Measurements from ENCODE around the gene CLCN7. TPM values are rescaled to one million over a fixed set of nuclear protein-coding genes. Genes with fewer than 3 reads are reported as not detected.

The CLCN7 gene
- total RNA-seq, 1 experiment from 2014 or later, result 15.6 TPM

- no peak for DNase-seq (ENCODE audit: low read depth)
These were observed 9.8 kb downstream of the CLCN7 start for GRCh38 chr16:1464894-1465566.

- no peak for DNase-seq (ENCODE audit: low read depth)
These were observed 10.5 kb downstream of the CLCN7 start for GRCh38 chr16:1464196-1464893.

GRCh38 chr16:1461146-1461545, 13.7 kb downstream of the CLCN7 start:
- DNase-seq (ENCODE audit: low read depth), result no peak

DNA sequence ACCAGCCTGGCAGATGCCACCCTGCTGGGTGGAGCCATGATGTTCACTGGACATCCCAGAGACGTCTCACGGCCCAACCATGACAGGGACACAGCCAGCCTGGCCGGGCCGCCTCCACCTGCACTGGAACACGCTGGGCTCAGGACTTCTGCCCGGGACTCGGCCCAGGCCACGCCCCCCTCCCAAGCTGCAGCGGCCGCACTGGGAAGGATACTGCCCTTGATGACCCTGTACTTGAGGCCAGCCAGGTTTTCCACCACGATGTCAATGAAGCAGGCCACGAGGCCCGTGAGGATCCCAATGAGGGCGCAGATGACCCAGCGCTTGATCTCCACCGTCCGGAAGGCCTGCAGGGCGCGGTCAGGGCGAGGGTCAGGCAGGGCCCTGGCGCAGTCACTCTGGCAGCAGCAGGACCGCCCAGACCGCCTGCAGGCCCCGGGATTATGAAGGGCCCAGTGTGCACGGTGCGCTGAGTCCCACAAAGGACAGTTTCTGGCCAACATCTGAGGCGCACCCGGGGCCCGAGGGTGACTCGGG, 14.2 kb downstream of the CLCN7 start:
- no peak for DNase-seq (ENCODE audit: low read depth)

- no peak for DNase-seq (ENCODE audit: low read depth)
These were observed 14.9 kb downstream of the CLCN7 start for GRCh38 chr16:1459967-1460366.

DNA sequence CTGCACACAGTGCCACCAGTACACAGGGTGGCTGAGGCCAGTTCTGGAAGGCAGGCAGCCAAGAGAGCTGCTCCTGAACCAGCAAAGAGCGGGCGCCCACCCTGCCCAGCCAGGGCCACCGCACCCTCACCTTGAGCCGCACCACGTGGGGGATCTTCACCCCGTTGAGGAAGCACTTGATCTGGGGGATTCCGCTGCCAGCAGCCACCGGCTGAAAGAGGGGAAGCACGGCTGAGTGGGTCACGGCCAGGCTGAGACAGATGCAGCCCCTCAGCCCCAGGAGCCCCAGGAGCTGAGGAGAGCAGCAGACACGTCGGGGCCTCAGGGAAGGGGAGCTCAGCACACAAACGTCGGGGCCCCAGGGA, 15.9 kb downstream of the CLCN7 start:
- DNase-seq (ENCODE audit: low read depth), result no peak

DNA sequence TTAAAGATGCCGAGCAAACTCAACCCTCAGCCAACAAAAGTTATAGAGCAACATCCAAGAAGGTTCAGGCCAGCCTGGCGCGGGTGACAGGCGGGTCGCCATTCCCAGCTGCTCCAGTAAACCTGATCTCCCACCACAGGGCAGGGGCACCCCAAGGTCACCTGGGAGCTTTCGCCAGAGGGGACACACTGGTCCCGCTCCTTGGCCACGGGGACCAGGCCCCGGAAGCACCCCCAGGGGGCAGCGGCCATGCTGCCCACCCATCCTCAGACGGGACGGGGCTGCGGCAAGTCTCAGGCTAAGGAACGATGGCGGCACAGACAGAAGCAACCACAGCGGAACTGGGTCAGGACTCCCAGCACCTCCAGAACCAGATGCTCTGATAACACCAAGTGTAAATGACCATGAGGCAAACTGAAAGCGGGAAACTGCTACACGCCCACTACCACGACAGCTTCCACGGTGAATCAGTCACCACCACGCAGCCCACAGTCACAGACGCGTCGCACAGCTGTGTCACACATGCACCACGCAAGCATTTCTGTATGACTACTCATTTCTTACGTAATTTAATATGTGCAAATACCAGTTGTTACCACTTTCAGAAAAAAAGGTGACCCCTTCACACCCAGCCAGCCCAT, 16.4 kb downstream of the CLCN7 start:
- DNase-seq (ENCODE audit: low read depth), result no peak

GRCh38 chr16:1457489-1458245, 17.2 kb downstream of the CLCN7 start:
- no peak for DNase-seq (ENCODE audit: low read depth)

- DNase-seq (ENCODE audit: low read depth), result no peak
These were observed 17.9 kb downstream of the CLCN7 start for GRCh38 chr16:1456951-1457350.

DNA sequence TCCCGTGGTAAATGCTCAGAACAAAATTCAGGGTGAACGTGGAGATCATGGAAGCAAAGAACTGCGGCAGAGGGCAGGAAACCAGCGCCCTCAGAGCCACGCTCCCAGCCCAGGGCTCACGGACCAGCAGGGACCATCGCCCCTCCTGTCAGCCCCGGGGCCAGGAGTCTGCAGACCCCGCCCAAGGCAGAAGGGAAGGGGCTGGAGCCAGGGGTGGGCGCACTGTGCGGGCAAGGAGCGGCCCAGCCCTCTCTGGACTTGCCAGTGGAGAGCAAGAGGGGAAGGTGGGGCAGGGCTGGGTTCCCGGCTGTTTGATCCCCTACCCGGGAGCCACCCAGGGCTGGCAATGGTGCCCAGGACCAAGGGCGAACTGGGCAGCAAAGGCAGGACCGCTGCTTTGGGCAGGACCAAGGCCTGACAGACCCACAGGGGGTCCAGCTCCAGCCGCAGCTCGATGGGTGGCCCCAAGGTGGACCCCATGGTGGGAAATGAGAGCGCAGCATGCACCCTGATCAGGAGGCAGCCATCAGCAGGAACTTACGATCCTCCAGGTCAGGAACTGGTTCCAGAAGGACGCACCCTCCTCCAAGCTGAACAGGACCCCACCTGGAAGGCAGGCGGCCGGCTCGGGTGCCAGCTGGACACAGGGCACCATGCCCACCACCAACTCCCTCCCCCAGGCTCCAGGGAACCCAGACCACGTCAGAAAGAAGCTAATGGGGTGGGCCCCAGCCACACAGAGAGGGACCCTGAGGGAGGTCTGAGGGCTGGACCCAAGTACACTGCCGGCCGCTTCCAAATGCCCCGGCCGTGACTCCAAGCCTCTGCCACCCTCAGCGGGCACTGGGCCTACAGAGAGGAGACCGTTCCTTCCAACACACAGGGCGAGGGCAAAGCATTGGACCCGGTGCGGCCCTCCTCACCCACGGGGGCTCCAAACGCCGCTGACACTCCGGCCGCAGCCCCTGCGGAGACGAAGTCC, 19.3 kb downstream of the CLCN7 start:
- DNase-seq (ENCODE audit: low read depth), result no peak

- no peak for DNase-seq (ENCODE audit: low read depth)
These were observed 20.3 kb downstream of the CLCN7 start for GRCh38 chr16:1454561-1454960.

DNA sequence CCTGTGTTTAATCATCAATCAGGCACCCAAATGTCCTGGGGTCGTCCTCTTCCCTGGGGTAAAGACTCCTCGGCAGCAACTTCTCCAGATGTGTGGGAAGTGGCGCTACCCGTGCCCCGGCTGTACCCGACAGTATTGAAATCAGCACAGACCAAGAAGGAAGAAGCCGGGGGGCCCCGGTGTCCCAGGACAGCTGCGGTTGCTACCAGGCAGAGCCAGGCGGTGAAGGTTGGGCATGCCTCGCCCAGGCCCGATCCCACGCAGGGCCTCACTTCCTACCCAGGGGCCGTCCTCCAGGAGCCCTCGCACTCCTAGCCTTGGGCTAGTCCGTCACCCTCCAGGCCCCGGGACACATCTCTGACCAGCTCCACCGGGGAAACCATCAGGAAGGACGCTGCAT, 21.5 kb downstream of the CLCN7 start:
- DNase-seq (ENCODE audit: low read depth), result no peak

DNA sequence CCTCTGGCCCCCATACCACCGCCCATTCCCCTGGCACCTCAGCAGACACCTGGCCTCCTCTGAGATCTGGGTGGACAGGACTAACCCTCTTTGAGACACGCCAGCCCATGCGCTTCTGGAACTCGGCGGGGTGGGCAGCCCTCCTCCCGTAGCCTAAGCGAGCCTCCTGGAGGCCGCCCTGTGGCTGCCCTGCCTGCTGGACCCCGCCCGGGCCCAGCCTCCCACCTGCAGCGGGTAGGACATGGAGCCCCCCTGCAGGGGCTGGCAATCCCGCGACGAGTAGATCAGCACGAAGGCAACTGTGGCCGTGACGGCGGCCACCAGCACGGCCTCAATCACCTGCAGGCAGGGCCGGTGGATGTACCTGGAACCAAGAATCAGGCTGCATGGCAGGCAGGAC, 22.3 kb downstream of the CLCN7 start:
- DNase-seq (ENCODE audit: low read depth), result no peak

- no peak for DNase-seq (ENCODE audit: low read depth)
These were observed 23.0 kb downstream of the CLCN7 start for GRCh38 chr16:1451702-1452392.

- DNase-seq (ENCODE audit: low read depth), result no peak
These were observed 24.0 kb downstream of the CLCN7 start for GRCh38 chr16:1450841-1451240.

- DNase-seq (ENCODE audit: low read depth), result no peak
These were observed 24.6 kb downstream of the CLCN7 start for GRCh38 chr16:1450218-1450617.

DNA sequence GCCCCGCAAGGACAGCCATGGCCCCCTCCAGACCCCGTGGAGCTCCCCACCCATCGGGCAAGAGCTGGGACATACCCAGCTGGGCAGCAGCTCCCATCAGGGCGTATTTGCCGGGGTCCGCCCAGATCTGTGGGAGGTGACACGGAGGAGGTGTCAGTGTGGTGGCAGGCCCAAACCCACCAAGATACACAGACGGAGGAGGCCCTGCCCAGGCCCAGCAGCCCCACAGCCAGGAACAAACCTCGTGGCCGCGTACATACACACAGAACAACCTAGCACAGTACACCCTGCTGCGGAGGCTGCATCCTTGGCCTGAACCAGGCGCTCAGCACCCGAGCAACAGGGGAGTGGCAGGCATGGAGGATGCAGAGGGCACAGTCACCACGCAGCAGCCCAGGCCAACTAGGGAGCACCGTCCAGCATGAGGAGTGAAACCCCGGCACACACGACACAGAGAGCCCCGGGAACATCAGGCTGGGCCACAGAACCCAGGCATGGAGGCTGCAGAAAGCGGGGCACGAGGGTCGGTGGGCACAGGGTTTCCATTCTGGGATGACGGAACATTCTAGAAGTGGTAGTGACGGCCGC, 25.5 kb downstream of the CLCN7 start:
- DNase-seq (ENCODE audit: low read depth), result no peak

DNA sequence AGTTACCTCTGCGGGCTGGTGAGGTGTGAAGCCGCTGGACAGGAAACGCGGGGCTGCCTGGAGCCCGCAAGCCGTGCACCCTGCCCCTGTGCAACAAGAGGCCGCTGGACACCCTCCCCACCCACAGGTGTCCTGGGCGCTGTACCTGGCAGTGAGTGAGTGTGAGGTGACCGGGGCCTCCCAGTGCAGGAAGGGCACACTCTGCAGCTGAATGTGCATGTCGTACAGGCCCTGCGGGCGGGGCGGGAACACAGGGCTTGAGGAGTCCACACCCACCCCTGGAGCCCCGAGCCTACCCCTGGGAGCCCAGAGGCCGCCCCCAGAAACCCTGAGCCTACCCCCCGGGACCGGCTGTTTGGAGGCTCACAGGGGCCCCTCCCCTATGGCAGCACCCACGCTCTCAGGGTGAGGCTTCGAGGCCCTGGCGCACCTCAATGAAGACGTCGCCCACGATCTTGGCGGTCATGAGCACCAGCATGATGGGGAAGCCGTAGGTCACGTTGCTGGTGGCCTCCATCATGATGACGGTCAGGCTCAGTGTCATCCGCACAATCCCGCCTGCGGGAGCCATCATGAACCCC, 26.2 kb downstream of the CLCN7 start:
- DNase-seq (ENCODE audit: low read depth), result no peak

DNA sequence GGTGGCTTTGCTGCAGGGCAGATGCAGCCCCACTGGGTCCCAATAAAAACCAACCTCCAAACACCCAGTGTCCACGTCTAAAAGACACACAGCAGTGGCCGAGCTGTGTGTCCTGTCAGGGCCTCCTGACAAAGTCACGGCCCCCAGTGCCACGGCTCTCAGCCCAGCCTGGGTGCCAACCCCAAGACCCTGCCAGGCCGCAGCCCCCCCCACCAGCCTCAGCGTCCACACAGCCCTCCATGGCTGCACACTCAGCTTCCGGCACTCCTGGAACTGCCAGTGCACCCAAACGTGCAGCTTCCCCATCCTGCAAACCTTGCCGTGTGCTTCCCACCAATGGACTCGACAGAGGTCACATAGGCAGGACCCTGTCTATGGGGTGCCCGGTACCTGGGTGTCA, 26.9 kb downstream of the CLCN7 start:
- DNase-seq (ENCODE audit: low read depth), result no peak

Measured in Daoy (cell line).